IPS-18c (cell line): ENCODE results near the gene PPP2R2D.
"Not testable (repeated sequence)": the region's sequence is repeated elsewhere in the genome, so short reads cannot be mapped to it uniquely, and the experiment has no call there.

Experiments
- H3K4me3 ChIP-seq: 2 replicates; pipeline ENCODE4 v1.7.0; 2013; ENCODE audit warnings: low read depth, mild to moderate bottlenecking, low read length, moderate library complexity; ENCODE audit not compliant: insufficient read depth
- H3K9me3 ChIP-seq: one replicate; pipeline ENCODE4 v1.6.1; 2013; ENCODE audit warnings: mild to moderate bottlenecking, low read length, moderate library complexity; ENCODE audit not compliant: control insufficient read depth, insufficient read depth

PPP2R2D gene

DNA sequence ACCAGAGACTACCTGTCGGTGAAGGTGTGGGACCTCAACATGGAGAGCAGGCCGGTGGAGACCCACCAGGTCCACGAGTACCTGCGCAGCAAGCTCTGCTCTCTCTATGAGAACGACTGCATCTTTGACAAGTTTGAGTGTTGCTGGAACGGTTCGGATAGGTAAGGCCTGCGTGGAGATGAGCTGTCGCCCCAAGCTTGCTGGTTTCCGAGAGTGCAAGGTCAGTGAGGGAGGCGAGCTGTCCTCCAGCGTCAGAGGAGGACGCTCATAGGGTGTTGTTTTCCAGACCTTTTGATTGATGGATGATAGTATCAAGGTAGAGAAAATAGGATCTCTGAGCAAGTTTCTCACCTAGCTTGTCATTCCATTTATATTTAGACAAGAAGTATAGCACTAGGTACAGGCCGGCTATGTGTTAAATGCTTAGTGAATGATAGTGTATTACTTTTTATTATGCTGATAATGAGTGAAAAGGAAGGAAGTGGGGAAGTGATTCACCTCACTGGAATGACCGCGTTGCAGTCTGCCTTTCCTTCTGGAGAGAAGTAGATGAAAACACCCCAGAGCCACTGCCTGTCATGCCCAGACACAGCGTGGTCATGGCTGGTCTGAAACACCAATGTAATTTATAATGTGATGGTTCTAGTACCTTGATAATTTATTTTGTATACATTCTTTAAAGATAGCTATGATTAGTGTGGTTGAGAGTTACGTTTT is 47.0 kb downstream of the PPP2R2D start:
- Histone ChIP-seq H3K4me3 (no peak overlapping the region), H3K9me3 (peaks cover 2% of the 10 kb centered on the region)

DNA sequence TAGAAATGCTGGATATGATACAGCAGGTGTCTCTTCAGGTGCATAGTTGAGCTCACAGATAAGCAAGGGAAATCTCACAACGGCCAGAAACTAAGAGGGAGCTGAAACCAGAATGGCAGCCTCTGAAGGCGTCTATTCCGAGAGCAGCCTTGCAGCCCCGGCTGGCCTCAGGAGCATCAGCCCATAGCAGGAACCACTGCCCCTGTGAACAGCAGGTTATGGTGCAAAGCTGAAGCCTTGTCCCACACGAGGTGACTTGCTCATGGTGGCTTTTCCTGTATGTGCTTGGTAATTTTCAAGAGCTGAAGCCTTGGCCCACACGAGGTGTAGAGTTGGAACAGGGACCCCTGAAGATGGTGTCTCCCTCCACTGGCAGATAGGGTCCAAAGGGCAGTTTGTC is 47.7 kb downstream of the PPP2R2D start:
- Histone ChIP-seq H3K4me3 (no peak overlapping the region), H3K9me3 (peaks cover 2% of the 10 kb centered on the region)

GRCh38 chr10:131949041-131949862 is 48.4 kb downstream of the PPP2R2D start:
- Histone ChIP-seq H3K9me3 (peaks cover 2% of the 10 kb centered on the region), H3K4me3 (no peak overlapping the region)

DNA sequence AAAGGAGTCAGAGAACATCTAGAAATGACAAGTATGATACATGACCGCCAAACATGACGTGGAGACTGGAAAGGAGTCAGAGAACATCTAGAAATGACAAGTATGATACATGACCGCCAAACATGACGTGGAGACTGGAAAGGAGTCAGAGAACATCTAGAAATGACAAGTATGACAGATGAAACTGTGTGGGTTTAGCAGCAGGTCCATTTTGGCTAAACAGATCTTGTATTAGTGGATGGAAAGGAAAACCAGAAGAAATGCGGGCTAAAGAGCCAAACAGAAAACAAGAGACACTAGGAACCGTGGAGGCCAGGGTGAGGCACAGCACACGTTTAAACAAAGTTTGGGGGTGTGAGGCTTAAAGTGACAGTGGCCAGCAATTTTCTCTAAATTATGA is 49.1 kb downstream of the PPP2R2D start:
- not testable (repeated sequence) for H3K4me3 ChIP-seq, H3K9me3 ChIP-seq

DNA sequence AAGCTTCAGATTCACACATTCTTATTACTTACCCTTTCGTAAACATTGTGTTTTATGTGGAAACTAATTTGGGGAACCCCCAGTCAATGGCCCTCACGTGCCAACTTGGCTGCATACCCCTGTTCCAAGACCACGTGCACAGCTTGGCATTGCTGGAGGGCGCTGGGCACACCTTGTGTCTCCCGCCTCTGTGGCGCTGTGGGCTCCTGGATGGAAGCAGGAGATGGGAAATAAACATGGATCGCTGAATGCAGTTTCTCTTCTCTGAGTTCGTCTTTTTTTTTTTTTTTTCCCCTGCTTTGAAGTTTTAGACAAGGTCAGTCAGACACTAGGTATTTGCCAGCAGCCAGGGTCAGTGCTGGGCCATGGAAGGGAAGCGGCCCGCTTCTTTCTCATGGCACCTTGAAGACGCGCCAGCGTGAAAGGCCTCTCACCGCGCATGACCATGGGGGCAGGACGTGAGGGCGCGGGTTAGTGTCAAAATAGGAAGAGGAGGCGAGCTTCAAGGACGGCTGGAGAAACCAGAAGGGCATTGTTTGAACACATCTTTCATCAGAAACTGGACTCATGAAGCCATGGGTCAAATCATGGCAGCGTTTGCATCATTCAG is 53.7 kb downstream of the PPP2R2D start:
- H3K4me3 ChIP-seq: no peak overlapping the region
- peaks cover 2% of the 10 kb centered on the region for H3K9me3 ChIP-seq

- Histone ChIP-seq H3K9me3 (peaks cover 2% of the 10 kb centered on the region), H3K4me3 (no peak overlapping the region)
Measured at GRCh38 chr10:131955591-131956340, 55.0 kb downstream of the PPP2R2D start.

DNA sequence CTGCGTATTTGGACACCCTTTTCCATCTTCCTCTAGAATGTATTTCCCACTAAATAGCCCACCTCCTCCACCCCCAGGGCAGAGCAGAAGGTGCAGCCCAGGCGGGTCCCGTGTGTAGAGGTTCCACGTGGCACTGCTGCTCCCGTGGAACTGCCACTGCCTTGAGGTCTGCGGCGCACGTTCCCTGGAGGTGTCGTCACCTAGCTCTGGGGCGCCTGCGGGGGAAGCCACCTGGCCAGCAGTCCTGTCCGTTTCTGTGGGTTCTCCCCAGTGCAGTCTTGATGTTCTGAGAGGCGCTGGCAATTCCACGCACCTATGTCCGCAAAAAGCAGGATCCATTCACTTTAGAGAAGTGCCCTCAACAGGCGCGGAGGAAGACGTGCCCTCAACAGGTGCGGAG is 59.0 kb downstream of the PPP2R2D start:
- Histone ChIP-seq H3K9me3 (no peaks in the 10 kb centered on the region), H3K4me3 (no peak overlapping the region)

GRCh38 chr10:131960631-131961046 is 59.8 kb downstream of the PPP2R2D start:
- Histone ChIP-seq H3K9me3 (no peaks in the 10 kb centered on the region), H3K4me3 (no peak overlapping the region)

GRCh38 chr10:131961047-131961776 is 60.4 kb downstream of the PPP2R2D start:
- H3K4me3 ChIP-seq: no peak overlapping the region
- no peaks in the 10 kb centered on the region for H3K9me3 ChIP-seq

- Histone ChIP-seq H3K9me3 (no peaks in the 10 kb centered on the region), H3K4me3 (no peak overlapping the region)
Measured at GRCh38 chr10:131961777-131962662, 61.2 kb downstream of the PPP2R2D start.

GRCh38 chr10:131963350-131963749 is 62.5 kb downstream of the PPP2R2D start:
- H3K4me3 ChIP-seq: no peak overlapping the region

DNA sequence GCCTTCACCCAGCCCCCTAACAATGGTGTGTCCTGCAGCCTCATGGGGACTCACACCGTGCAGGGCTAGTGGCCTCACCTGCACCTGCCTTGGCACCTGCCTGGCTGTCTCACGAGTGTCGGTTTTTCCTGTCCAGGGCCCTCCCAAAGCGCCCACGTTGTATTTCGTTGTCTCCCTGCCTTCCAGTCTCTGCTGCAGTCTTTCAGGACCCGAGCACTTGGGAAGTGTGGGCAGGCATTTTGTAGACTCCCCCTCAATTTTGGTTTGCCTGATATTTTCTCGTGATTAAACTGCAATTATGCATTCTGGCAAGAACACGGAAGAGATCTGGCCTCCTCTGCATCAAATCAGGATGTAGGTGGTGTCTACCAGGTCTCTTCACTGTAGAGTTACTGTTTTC is 63.0 kb downstream of the PPP2R2D start:
- Histone ChIP-seq H3K9me3 (no peaks in the 10 kb centered on the region), H3K4me3 (no peak overlapping the region)

More at GRCh38 chr10:131963350-131963749, 62.5 kb downstream of the PPP2R2D start:
- no peaks in the 10 kb centered on the region for H3K9me3 ChIP-seq

GRCh38 chr10:131964298-131964697 is 63.5 kb downstream of the PPP2R2D start:
- H3K4me3 ChIP-seq: no peak overlapping the region
- no peaks in the 10 kb centered on the region for H3K9me3 ChIP-seq

GRCh38 chr10:131968949-131969348 is 68.1 kb downstream of the PPP2R2D start:
- Histone ChIP-seq H3K9me3 (no peaks in the 10 kb centered on the region), H3K4me3 (no peak overlapping the region)

DNA sequence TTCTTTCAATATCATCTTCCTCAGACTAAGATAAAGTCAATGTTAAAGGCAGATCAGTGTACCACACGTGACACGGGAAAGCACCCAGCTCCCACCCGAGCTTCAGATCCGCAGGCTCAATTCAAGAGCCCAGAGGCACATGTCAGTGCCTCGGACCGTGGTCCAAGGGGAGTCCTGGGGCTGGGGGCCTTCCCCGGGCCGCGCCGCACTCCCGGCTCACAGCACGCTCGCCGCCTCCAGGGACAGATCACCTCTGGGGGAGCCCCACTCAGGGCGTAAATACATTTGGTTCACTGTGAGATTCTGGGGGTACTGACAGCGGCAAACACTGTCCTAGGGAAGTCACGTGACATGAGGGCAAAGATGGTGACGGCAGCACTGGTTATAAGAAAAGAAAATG is 70.1 kb downstream of the PPP2R2D start:
- H3K9me3 ChIP-seq: no peaks in the 10 kb centered on the region
- H3K4me3 ChIP-seq: no peak overlapping the region

DNA sequence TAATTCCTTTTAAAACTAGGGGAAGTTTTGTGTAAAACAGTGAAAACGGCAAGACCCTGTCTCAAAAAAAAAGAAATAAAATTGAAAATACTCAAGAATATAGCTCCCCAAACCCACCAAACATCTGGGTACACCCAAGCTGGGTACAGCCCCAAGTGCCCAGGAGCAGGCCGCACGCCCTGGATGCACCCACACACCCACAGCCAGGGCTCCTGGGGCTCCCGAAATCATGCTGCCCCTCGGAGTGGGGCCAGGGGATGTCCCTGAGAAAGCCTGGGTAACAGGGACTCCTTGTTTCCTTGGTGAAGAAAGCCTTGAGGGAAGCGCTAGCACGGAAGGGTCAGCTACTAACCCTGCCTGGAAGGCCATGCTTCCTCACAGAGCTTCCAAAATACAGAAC is 70.8 kb downstream of the PPP2R2D start:
- H3K9me3 ChIP-seq: no peaks in the 10 kb centered on the region

More for the DNA sequence above, 70.8 kb downstream of the PPP2R2D start:
- no peak overlapping the region for H3K4me3 ChIP-seq
